Liver (tissue), 9 donors: ENCODE results near the gene MMD. TPM values are rescaled to one million over a fixed set of nuclear protein-coding genes. Genes with fewer than 3 reads are reported as not detected.

ENCODE experiments used
- DNase-seq: peaks from one replicate; pipeline ENCODE4 v3.0.0-alpha.2; 2017; ENCODE audit warnings: low spot score
- H3K27ac ChIP-seq, 2 donors: one replicate each; pipeline ENCODE4 v1.7.0; 2013; ENCODE audit warnings: inconsistent platforms in 2 of 2, low read length in 2 of 2, control low read depth in 1 of 2, low read depth in 1 of 2, mild to moderate bottlenecking in 1 of 2
- H3K27me3 ChIP-seq, 4 donors: one replicate each; pipeline versions ENCODE4 v1.6.1 to v1.7.0; 2013; ENCODE audit warnings: low read length in 3 of 4, inconsistent platforms in 1 of 4, mild to moderate bottlenecking in 1 of 4, moderate library complexity in 1 of 4; ENCODE audit not compliant: control insufficient read depth in 4 of 4, insufficient read depth in 4 of 4
- H3K36me3 ChIP-seq, 4 donors: one replicate each; pipeline versions ENCODE4 v1.6.1 to v1.7.0; 2013; ENCODE audit warnings: low read length in 3 of 4, mild to moderate bottlenecking in 3 of 4, low read depth in 1 of 4, moderate library complexity in 1 of 4; ENCODE audit not compliant: control insufficient read depth in 4 of 4, insufficient read depth in 3 of 4
- H3K4me1 ChIP-seq, 4 donors: one replicate each; pipeline versions ENCODE4 v1.6.1 to v1.7.0; 2013; ENCODE audit warnings: low read length in 3 of 4, mild to moderate bottlenecking in 3 of 4, moderate library complexity in 1 of 4; ENCODE audit not compliant: control insufficient read depth in 4 of 4, insufficient read depth in 4 of 4
- H3K4me3 ChIP-seq, 3 donors: one replicate each; pipeline versions ENCODE4 v1.6.1 to v1.7.0; 2013; ENCODE audit warnings: low read length in 3 of 3, control low read depth in 1 of 3, low read depth in 1 of 3, mild to moderate bottlenecking in 1 of 3
- H3K9ac ChIP-seq, 2 donors: one replicate each; pipeline ENCODE4 v1.7.0; 2013; ENCODE audit warnings: low read length in 2 of 2, mild to moderate bottlenecking in 2 of 2, moderate library complexity in 2 of 2, control low read depth in 1 of 2, low read depth in 1 of 2
- H3K9me3 ChIP-seq, 4 donors: one replicate each; pipeline versions ENCODE4 v1.6.1 to v1.7.0; 2013; ENCODE audit warnings: low read length in 3 of 4; ENCODE audit not compliant: control insufficient read depth in 4 of 4
- EGR1 ChIP-seq, 2 donors: IDR thresholded peaks; 2 replicates each; pipeline ENCODE4 v1.6.1; 2016 to 2018; ENCODE audit warnings: antibody characterized with exemption in 2 of 2, low read depth in 2 of 2
- FOXA1 ChIP-seq: IDR thresholded peaks from 2 replicates; pipeline ENCODE4 v1.6.1; 2016; ENCODE audit warnings: antibody characterized with exemption
- FOXA2 ChIP-seq: IDR thresholded peaks from 2 replicates; pipeline ENCODE4 v1.6.1; 2016; ENCODE audit warnings: antibody characterized with exemption
- GABPA ChIP-seq, 2 donors: IDR thresholded peaks in 1 of 2; conservative IDR thresholded peaks in 1 of 2; 2 replicates each; pipeline ENCODE4 v1.6.1; 2016; ENCODE audit warnings: antibody characterized with exemption in 2 of 2, mild to moderate bottlenecking in 1 of 2, moderate library complexity in 1 of 2
- HNF4A ChIP-seq, 2 donors: conservative IDR thresholded peaks; 2 replicates each; pipeline ENCODE4 v1.6.1; 2016; ENCODE audit warnings: antibody characterized with exemption in 2 of 2, mild to moderate bottlenecking in 2 of 2
- HNF4G ChIP-seq: IDR thresholded peaks from 2 replicates; pipeline ENCODE4 v1.6.1; 2016; ENCODE audit warnings: antibody characterized with exemption
- JUND ChIP-seq, 2 donors: IDR thresholded peaks; 2 replicates each; pipeline ENCODE4 v1.6.1; 2016; ENCODE audit warnings: antibody characterized with exemption in 2 of 2
- NR2F2 ChIP-seq: IDR thresholded peaks from 2 replicates; pipeline ENCODE4 v1.6.1; 2016; ENCODE audit warnings: antibody characterized with exemption
- RAD21 ChIP-seq, 2 donors: IDR thresholded peaks; 2 replicates each; pipeline ENCODE4 v1.6.1; 2016; ENCODE audit warnings: antibody characterized with exemption in 2 of 2, mild to moderate bottlenecking in 2 of 2
- RXRA ChIP-seq, 2 donors: IDR thresholded peaks; 2 replicates each; pipeline ENCODE4 v1.6.1; 2017 to 2018; ENCODE audit warnings: antibody characterized with exemption in 2 of 2, mild to moderate bottlenecking in 1 of 2
- SP1 ChIP-seq: IDR thresholded peaks from 2 replicates; pipeline ENCODE4 v1.6.1; 2018; ENCODE audit warnings: antibody characterized with exemption, mild to moderate bottlenecking
- YY1 ChIP-seq: IDR thresholded peaks from 2 replicates; pipeline ENCODE4 v1.6.1; 2016; ENCODE audit warnings: antibody characterized with exemption, mild to moderate bottlenecking
- WGBS: extraction: QIAGEN DNeasy Blood & Tissue Kit; methylation state at CpG from one replicate; pipeline ENCODE4 v1.1.7; 2013; 5-methylcytosine and 5-hydroxymethylcytosine counted together
- polyA plus RNA-seq, 2 donors: library from polyadenylated mRNA; stranded (reverse) in 1 of 2; unstranded in 1 of 2; fragments of 200-250 nt in 1 of 2; fragments of >200 nt in 1 of 2; fragmentation: Nextera tagmentation in 1 of 2; extraction: Ambion mirVana in 1 of 2; gene quantifications; one replicate each; pipeline versions ENCODE4 v1.2.1 to v1.2.3, GENCODE V29; 2013 to 2015
- total RNA-seq, 2 donors: library from RNA; depleted of rRNA; stranded (reverse); fragments of >200 nt; gene quantifications; one replicate each; pipeline ENCODE4 v1.2.3, GENCODE V29; 2014
- TF ChIP-seq, protein P1 (sequence below): IDR thresholded peaks from 2 replicates; pipeline ENCODE4 v1.6.1; 2016; ENCODE audit warnings: antibody characterized with exemption
- TF ChIP-seq, protein P2 (sequence below): IDR thresholded peaks from 2 replicates; pipeline ENCODE4 v1.6.1; 2016; ENCODE audit warnings: antibody characterized with exemption, mild to moderate bottlenecking
- TF ChIP-seq, protein P3 (sequence below): fragments of 150-350 bp; IDR thresholded peaks from 2 replicates; pipeline ENCODE4 v1.5.1; 2017; ENCODE audit warnings: improper control_type of control experiment, low read depth, low read length; ENCODE audit not compliant: missing input control
- TF ChIP-seq, protein P4 (sequence below): IDR thresholded peaks from 2 replicates; pipeline ENCODE4 v1.6.1; 2016; ENCODE audit warnings: antibody characterized with exemption
- TF ChIP-seq, protein P5 (sequence below): IDR thresholded peaks from 2 replicates; pipeline ENCODE4 v1.6.1; 2016; ENCODE audit warnings: antibody characterized with exemption
- donor health status: healthy.
- donor health status: healthy.
- donor health status: healthy.
- donor health status: healthy.
- donor health status: healthy.

The MMD gene
- total and polyA plus RNA-seq, 4 donors: 4.9 to 18.7 (median 11.4) TPM

DNA sequence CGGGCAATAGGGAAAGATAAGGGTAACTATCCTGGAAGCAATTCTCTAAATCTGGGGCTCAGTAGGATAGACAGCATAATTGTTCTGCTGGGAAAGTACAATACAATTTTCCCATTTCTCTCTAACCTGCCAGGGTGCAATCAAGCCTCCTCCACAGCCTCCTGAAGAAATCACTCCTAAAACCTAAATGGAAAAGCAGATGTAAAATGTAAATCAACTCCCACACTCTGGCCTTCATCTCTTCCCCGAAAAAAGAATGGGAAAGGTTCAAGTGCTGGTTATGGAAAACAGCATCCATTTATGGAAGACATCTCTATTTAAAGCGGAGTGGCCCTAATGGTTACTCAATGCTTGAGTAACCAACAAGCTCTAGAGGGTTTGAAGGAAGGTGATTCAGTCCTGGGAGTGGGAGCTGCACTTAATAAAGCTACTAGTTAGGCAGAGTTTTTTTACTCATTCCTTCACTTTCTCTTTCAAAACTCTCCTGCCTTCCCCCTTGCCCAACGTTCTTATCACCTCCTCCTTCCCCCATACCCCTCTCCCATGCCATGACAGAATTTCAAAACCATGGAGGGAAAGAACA is 5.1 kb downstream of the MMD start:
- TF ChIP-seq FOXA2 (no peak), HNF4G (no peak), HNF4A (conservative IDR thresholded peaks at IDR 0.05) (no peak)
- TF ChIP-seq, protein P1, sequence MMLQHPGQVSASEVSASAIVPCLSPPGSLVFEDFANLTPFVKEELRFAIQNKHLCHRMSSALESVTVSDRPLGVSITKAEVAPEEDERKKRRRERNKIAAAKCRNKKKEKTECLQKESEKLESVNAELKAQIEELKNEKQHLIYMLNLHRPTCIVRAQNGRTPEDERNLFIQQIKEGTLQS: no peak
- Histone ChIP-seq H3K27me3 (no peaks in the 10 kb centered on the region), H3K36me3 (peaks cover 0 to 12% (median 6%) of the 10 kb centered on the region in 4 donors), H3K27ac (no peak overlapping the region), H3K4me3 (no peak overlapping the region), H3K4me1 (peaks cover 0 to 16% (median 8%) of the 10 kb centered on the region in 4 donors), H3K9ac (no peak overlapping the region), H3K9me3 (no peaks in the 10 kb centered on the region)
- DNase-seq: no peak
- 77% methylated on average over 4 of the region's 4 CpGs for WGBS

DNA sequence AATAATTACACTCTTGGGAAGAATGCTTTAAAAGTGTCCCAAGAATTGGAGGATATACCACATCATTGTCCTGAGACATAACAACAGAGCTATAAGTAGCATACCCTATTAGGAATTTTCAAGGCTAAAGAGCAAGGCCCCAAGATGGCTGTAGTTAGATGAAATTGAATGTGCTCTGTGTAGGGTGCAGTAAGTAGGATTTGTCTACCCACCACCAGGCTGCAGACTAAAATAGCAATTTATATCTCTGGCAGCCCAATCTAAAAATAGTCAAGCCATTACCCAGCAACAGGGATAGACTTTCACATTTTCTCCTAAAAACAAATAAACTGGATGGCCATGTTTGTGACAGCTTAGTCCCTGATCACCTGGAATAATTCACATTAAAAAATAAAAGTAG is 5.6 kb downstream of the MMD start:
- no peak for DNase-seq
- Histone ChIP-seq H3K4me3 (no peak overlapping the region), H3K27ac (no peak overlapping the region), H3K9me3 (no peaks in the 10 kb centered on the region), H3K9ac (no peak overlapping the region), H3K27me3 (no peaks in the 10 kb centered on the region), H3K36me3 (peaks cover 0 to 14% (median 6%) of the 10 kb centered on the region in 4 donors), H3K4me1 (peaks cover 0 to 13% (median 8%) of the 10 kb centered on the region in 4 donors)
- no peak for TF ChIP-seq JUND (IDR thresholded peaks at IDR 0.05)
- no peak for TF ChIP-seq FOXA2
- TF ChIP-seq RAD21 (IDR thresholded peaks at IDR 0.05): peak in 1 of 2 donors; percentile 13

DNA sequence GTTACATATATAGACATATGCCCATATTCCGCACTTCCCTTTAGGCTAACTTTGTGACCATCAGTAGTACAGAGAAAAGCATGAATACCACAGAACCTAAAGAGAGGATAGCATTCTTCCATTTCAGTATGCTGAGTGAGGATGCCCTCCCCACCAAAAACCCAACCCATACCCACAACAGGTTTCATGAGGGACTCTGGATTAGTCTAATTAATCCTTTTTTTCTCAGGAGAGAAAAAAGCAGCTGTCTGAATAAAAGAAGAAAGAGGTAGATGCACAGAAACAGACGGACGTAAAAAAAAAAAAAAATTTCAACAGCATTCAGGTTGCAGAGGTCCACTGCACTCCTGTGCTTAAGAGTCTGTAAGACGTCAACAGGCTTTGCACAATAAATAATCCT is 6.7 kb downstream of the MMD start:
- DNase-seq: no peak
- no peak overlapping the region for H3K27ac ChIP-seq
- H3K36me3 ChIP-seq: peaks cover 2 to 17% (median 7%) of the 10 kb centered on the region in 4 donors
- H3K9me3 ChIP-seq: no peaks in the 10 kb centered on the region
- no peak for TF ChIP-seq RXRA (IDR thresholded peaks at IDR 0.05)
- TF ChIP-seq HNF4A (conservative IDR thresholded peaks at IDR 0.05): no peak
- TF ChIP-seq, protein P2, sequence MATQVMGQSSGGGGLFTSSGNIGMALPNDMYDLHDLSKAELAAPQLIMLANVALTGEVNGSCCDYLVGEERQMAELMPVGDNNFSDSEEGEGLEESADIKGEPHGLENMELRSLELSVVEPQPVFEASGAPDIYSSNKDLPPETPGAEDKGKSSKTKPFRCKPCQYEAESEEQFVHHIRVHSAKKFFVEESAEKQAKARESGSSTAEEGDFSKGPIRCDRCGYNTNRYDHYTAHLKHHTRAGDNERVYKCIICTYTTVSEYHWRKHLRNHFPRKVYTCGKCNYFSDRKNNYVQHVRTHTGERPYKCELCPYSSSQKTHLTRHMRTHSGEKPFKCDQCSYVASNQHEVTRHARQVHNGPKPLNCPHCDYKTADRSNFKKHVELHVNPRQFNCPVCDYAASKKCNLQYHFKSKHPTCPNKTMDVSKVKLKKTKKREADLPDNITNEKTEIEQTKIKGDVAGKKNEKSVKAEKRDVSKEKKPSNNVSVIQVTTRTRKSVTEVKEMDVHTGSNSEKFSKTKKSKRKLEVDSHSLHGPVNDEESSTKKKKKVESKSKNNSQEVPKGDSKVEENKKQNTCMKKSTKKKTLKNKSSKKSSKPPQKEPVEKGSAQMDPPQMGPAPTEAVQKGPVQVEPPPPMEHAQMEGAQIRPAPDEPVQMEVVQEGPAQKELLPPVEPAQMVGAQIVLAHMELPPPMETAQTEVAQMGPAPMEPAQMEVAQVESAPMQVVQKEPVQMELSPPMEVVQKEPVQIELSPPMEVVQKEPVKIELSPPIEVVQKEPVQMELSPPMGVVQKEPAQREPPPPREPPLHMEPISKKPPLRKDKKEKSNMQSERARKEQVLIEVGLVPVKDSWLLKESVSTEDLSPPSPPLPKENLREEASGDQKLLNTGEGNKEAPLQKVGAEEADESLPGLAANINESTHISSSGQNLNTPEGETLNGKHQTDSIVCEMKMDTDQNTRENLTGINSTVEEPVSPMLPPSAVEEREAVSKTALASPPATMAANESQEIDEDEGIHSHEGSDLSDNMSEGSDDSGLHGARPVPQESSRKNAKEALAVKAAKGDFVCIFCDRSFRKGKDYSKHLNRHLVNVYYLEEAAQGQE: no peak
- TF ChIP-seq FOXA2: no peak
- TF ChIP-seq JUND (IDR thresholded peaks at IDR 0.05): no peak
- TF ChIP-seq EGR1 (IDR thresholded peaks at IDR 0.05; ENCODE audit: low read depth in 2 of 2): no peak
- no peak for TF ChIP-seq SP1
- TF ChIP-seq, protein P3, sequence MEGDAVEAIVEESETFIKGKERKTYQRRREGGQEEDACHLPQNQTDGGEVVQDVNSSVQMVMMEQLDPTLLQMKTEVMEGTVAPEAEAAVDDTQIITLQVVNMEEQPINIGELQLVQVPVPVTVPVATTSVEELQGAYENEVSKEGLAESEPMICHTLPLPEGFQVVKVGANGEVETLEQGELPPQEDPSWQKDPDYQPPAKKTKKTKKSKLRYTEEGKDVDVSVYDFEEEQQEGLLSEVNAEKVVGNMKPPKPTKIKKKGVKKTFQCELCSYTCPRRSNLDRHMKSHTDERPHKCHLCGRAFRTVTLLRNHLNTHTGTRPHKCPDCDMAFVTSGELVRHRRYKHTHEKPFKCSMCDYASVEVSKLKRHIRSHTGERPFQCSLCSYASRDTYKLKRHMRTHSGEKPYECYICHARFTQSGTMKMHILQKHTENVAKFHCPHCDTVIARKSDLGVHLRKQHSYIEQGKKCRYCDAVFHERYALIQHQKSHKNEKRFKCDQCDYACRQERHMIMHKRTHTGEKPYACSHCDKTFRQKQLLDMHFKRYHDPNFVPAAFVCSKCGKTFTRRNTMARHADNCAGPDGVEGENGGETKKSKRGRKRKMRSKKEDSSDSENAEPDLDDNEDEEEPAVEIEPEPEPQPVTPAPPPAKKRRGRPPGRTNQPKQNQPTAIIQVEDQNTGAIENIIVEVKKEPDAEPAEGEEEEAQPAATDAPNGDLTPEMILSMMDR: no peak
- TF ChIP-seq, protein P4, sequence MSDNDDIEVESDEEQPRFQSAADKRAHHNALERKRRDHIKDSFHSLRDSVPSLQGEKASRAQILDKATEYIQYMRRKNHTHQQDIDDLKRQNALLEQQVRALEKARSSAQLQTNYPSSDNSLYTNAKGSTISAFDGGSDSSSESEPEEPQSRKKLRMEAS: no peak
- TF ChIP-seq, protein P1: no peak
- TF ChIP-seq YY1: no peak
- TF ChIP-seq GABPA (IDR thresholded peaks at IDR 0.05 in 1 of 2, conservative IDR thresholded peaks at IDR 0.05 in 1 of 2): no peak
- no peak for TF ChIP-seq FOXA1
- TF ChIP-seq, protein P5, sequence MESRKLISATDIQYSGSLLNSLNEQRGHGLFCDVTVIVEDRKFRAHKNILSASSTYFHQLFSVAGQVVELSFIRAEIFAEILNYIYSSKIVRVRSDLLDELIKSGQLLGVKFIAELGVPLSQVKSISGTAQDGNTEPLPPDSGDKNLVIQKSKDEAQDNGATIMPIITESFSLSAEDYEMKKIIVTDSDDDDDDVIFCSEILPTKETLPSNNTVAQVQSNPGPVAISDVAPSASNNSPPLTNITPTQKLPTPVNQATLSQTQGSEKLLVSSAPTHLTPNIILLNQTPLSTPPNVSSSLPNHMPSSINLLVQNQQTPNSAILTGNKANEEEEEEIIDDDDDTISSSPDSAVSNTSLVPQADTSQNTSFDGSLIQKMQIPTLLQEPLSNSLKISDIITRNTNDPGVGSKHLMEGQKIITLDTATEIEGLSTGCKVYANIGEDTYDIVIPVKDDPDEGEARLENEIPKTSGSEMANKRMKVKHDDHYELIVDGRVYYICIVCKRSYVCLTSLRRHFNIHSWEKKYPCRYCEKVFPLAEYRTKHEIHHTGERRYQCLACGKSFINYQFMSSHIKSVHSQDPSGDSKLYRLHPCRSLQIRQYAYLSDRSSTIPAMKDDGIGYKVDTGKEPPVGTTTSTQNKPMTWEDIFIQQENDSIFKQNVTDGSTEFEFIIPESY: no peak
- TF ChIP-seq HNF4G: no peak
- TF ChIP-seq NR2F2: no peak
- 96% methylated on average over 4 of the region's 4 CpGs for WGBS
- H3K4me1 ChIP-seq: peaks cover 0 to 7% (median 1%) of the 10 kb centered on the region in 4 donors
- H3K9ac ChIP-seq: no peak overlapping the region
- H3K4me3 ChIP-seq: no peak overlapping the region
- H3K27me3 ChIP-seq: no peaks in the 10 kb centered on the region
